NCI-H345 treated with DMSO at 0.1 percent for 48 hours (cell line): ENCODE data around the gene F13B.
"Not testable (repeated sequence)": the region's sequence is repeated elsewhere in the genome, so short reads cannot be mapped to it uniquely, and the experiment has no call there.

Experiments used
- DNase-seq: peaks from one replicate; lab custom pipeline; 2025; ENCODE audit not compliant: unreplicated experiment; lab: John Stamatoyannopoulos, UW

F13B gene

GRCh38 chr1:197066719-197067456 is at the start of gene F13B:
TSS of gene F13B (minus strand) at chr1:197067260. CDS start at chr1:197067223, 37 bp downstream.
- no peak for DNase-seq

DNA sequence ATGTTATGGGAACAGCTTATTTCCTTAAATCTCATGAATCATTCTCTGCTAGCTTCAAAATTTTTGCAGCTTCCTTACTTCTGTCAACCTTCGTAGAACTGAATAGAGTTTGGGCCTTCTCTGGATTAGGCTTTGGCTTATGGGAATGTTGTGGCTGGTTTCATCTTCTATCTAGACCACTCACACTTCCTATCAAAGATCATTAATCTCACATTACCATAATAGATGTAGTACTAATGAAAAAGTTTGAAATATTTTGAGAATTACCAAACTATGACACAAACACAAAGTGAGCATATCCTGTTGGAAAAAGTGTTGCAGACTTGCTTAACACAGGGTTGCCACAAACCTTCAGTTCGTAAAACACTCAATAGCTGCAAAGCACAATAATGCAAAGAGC is 49.1 kb upstream of the F13B start:
- no peak for DNase-seq

DNA sequence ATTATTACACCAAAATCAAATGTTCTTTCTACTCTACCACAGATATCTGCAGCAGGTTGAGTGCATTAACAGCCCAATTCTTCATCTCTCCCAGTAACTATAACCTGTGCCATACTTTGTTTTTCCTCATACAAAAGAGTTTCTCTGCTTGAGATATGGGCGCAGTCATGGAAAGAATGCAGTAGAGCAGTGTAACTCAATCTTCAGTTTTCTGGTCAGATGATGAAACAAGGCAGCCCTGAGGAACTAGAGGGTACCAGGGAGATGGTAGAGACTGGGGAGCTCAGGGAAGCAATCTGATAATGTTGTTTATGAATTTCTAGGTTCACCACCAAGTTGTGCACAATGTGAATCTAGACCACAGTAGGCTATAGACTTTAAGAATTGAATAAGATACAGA is 39.8 kb upstream of the F13B start:
- no peak for DNase-seq

DNA sequence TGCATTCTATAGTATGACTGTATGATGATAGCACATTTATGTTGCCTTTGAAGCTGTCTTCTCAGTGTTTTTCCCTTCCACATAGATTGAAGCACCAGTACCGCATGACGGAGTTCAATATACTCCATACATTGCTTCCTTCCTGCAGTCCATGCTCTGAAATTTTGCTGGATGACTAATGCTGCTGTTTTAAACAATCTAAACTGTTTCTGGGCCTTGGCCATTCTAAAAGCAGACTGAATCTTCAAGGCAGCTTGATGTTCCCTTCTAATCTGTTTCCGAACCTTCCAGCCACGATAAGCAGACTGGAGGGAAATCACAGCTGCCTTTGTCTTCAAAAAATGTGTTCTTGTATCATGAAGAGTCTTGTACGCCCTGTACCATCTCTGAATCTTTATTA is 36.2 kb upstream of the F13B start:
- no peak for DNase-seq

- DNase-seq: no peak
Measured at GRCh38 chr1:197101978-197102377, 34.9 kb upstream of the F13B start.

DNA sequence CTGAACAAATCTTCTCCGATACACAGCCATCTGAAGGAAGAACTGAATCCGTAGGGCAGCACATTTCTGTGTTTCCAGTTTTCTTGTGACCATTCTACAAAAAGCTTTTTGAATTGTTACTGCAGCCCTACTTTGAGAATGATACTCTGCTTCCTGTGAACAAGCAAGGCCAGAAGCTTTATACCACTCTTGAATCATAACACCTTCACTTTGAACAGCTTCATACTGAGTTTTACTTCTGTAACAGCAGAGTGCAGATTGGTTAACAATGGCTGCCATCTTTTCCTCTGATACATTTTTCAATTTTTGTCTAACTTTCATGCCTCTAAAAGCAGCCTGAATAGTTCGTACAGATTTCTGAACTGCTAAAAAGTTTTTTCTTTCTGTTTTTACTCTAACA is 33.6 kb upstream of the F13B start:
- DNase-seq: no peak

DNA sequence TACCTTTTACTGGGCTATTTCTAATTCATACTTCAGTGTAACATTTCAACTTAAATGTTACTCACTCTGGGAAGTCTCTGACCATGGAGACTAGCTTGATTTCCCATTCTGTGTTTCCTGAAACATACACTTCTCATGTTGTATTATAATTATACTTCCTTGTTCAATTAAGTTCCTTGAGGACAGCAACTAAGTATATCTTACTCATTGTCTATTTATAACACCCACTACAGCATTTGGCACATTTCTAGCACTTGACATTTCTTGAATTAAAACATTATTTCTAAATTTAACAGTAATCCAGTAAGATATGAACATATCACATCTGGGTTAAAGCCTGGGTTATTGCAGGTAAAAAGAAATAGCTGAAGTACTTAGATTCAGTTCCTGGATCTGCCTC is 32.4 kb upstream of the F13B start:
- no peak for DNase-seq

- DNase-seq: not testable (repeated sequence)
Measured at GRCh38 chr1:197096971-197097370, 29.9 kb upstream of the F13B start.

DNA sequence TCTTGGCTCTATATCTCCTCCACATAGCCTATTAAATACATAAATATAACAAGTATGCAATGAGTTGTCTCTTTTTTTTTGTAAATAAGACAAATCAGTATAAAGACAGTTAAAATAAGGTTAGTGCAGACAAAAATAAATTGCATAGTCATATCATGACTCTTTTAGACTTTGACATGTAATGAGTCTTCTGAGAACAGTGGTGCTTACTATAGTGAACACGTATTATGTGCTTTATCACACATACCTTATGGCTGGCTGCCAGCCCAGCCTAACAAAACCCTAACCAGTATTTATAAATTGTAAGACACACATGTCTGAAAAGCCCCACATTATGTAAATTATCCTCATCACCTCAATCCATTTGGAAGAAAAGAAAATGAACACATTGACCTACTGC is 29.1 kb upstream of the F13B start:
- DNase-seq: no peak

DNA sequence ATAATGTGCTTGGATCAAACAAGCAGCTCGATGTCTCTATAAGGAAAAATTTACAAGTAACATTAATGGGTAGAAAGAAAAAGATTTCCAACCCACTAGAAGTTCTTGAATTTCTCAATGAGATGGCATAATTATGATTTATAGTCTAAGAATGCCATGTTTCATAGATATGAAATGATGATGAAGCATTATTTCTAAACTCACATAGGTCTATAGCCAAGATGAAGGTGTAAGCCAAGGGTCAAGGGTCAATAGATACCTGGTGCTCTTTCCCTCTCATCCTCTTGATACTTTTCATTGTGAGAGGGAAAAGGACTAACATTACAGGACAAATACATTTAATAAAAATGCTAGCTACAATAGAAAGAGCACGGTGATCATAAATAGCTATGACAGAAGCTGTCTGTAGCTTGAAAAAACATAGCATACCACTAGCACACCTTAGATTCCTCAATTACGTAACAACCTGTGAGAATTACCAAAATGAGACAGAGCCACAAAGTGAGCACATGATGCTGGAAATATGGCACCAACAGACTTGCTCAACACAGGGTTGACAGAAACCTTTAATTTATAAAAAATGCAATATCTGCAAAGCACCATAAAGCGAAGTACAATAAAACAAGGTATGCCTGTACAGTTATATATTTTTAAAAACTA is 26.3 kb upstream of the F13B start:
- DNase-seq: no peak

GRCh38 chr1:197092491-197093023 is 25.5 kb upstream of the F13B start:
- no peak for DNase-seq

DNA sequence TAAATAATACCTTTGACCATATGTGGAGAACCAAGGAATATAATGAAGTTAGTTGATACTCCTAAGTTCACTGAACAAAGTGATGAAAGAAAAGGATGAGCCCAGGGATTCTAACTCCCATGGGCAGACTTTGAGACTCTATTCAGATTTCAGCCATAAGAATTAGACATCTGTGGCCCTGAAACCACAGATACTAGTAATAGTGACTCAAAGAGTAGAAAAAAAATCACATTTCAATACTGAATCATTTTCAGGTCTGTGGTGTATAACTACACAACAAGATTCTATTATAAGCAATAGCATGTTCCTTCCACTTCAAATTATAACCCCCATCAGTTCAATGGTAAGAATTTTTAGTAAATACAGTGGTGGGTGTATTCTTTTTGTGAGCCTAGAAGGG is 16.4 kb upstream of the F13B start:
- no peak for DNase-seq

DNA sequence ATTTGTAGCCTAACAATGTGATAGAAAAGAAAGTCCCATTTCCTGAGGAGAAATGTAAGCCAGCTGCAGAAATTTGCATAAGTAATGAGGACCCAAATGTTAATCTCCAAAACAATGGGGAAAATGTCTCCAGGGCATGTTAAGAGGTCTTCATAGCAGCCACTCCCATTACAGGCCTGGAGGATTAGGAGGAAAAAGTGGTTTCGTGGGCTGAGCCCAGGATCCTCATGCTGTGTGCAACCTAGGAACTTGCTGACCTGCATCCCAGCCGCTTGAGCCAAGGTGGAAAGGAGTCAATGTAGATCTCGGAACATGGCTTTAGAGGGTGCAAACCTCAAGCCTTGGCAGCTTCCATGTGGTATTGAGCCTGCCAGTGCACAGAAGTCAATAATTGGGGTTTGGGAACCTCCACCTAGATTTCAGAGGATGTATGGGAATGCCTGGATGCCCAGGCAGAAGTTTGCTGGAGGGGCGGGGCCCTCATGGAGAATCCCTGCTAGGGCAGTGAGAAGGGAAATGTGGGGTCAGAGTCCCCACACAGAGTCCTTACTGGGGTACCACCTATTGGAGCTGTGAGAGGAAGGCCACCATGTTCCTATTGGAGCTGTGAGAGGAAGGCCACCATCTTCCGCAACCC is 14.2 kb upstream of the F13B start:
- no peak for DNase-seq

DNA sequence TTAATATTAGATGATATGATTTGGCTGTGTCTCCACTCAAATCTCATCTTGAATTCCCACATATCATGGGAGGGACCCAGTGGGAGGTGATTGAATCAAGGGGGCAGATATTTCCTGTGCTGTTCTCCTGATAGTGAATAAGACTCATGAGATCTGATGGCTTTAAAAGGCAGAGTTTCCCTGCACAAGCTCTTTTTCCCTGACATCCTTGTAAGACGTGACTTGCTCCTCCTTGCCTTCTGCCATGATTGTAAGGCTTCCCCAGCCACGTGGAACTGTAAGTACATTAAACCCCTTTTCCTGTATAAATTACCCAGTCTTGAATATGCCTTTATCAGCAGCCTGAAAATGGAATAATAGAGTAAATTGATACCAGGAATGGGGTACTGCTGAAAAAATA is 13.3 kb upstream of the F13B start:
- no peak for DNase-seq

DNA sequence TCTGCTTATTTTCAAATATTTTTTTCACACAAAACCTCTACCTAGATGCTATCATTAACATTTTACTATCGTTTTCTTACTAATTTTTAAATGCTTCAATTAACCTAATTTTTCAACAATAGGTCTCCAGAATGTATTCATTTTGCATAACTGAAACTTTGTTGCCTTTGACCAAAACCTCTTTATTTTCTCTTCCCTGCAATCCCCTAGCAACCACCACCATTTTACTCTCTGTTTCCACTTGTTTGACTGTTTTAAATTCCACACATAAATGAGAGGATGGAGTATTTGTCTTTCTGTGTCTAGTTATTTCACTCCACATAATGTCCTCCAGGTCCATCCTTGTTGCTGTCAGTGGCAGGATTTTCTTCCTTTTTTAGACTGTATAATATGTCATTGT is 9.5 kb upstream of the F13B start:
- no peak for DNase-seq

GRCh38 chr1:197073978-197074377 is 6.9 kb upstream of the F13B start:
- no peak for DNase-seq

GRCh38 chr1:197067457-197067818 is 378 bp upstream of the F13B start:
- no peak for DNase-seq

- no peak for DNase-seq
Measured at GRCh38 chr1:197066277-197066676, 783 bp downstream of the F13B start.

- no peak for DNase-seq
Measured at GRCh38 chr1:197065559-197065958, 1.5 kb downstream of the F13B start.

DNA sequence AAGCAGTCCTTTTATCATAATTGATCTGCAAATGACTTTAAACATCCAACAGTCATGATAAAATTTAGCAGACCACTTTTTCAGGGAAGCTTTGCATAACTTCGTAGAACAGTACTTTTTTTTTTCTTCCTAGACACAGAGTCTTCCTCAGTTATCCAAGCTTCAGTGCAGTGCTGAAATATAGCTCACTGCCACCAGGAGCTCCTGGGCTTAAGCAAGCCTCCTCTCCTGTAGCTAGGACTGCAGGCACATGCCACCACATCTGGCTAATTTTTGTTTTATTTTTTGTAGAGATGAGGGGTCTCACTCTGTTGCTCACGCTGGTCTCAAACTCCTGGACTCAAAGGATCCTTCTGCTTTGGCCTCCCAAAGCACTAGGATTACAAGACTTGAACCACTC is 3.8 kb downstream of the F13B start:
- DNase-seq: no peak

DNA sequence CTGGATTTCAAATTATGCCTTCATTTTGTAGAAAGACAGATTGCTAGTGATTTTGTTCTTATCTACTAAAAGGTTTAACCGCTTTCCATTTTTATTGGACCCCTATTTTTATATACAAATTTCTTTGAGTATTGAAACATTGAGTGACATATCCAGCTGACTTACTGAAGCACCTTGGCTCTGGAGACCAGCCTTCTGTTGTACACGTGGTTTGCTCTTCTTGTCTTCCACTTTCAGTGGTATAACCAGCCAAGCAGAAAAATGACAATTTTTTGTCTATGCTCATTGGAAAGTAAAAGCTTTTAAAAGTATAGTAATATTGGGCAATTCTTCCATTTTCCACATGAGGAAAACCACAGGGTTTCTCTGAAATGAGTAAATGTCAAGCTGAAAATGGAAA is 4.4 kb downstream of the F13B start:
- DNase-seq: no peak

- DNase-seq: no peak
Measured at GRCh38 chr1:197049100-197049499, 18.0 kb downstream of the F13B start.
